Sciatic nerve (tissue), 2 donors: ENCODE measurements around the gene ORM1. TPM values are rescaled to one million over a fixed set of nuclear protein-coding genes. Genes with fewer than 3 reads are reported as not detected.

ENCODE experiments used
- ATAC-seq: fragments of 200-7000 bp; cut with Tn5 transposase; one replicate; pipeline ENCODE4 v1.9.1; 2020; ENCODE audit warnings: mild to moderate bottlenecking, moderate library complexity
- DNase-seq: peaks from one replicate; pipeline ENCODE4 v3.0.0-alpha.2; 2020; ENCODE audit warnings: low spot score
- intact Hi-C: fragments of 100-400 bp; cut with DNase I; formaldehyde crosslinking; loops from one replicate; pipeline ENCODE4 v1.14.2; 2022
- total RNA-seq: library from RNA; stranded (reverse); fragmentation: NEBNext Ultra II Directional; extraction: Animal tissue kit (Norgen Biotek cat#: 25700); gene quantifications from one replicate; pipeline ENCODE4 v1.2.1, GENCODE V29; 2021
- donor health status: DM: no; HTN: no; CAD: no.
- donor health status: DM: no; HTN: no; CAD: no.

ORM1 gene
- total RNA-seq, 1 donor from 2014 or later: 0.76 TPM

GRCh38 chr9:114370251-114370967 lies 47.5 kb downstream of the ORM1 start:
- DNase-seq (no peak), ATAC-seq (no peak)
- intact Hi-C loops: no loop called here

GRCh38 chr9:114370968-114371320 lies 48.0 kb downstream of the ORM1 start:
- ATAC-seq (no peak), DNase-seq (no peak)
- intact Hi-C loops: no loop called here

GRCh38 chr9:114371343-114371944 lies 48.5 kb downstream of the ORM1 start:
- DNase-seq: no peak
- ATAC-seq: no peak
- intact Hi-C loops: no loop called here

- ATAC-seq: peak; percentile 50
- DNase-seq: no peak
- intact Hi-C loops: no loop called here
Measured at GRCh38 chr9:114371973-114372917, 49.3 kb downstream of the ORM1 start.

- intact Hi-C loops: no loop called here
Measured at GRCh38 chr9:114372921-114373448, 50.1 kb downstream of the ORM1 start.

GRCh38 chr9:114373960-114374730 lies 51.2 kb downstream of the ORM1 start:
- intact Hi-C loops: no loop called here
- no peak for ATAC-seq

More at GRCh38 chr9:114372921-114373448, 50.1 kb downstream of the ORM1 start:
- DNase-seq (no peak), ATAC-seq (peak; percentile 75)

GRCh38 chr9:114374936-114375335 lies 52.0 kb downstream of the ORM1 start:
- DNase-seq: no peak
- ATAC-seq: no peak
- intact Hi-C loops: no loop called here

More at GRCh38 chr9:114373960-114374730, 51.2 kb downstream of the ORM1 start:
- no peak for DNase-seq

GRCh38 chr9:114375386-114376175 lies 52.7 kb downstream of the ORM1 start:
- ATAC-seq: no peak
- intact Hi-C loops: no loop called here
- DNase-seq: no peak

Other genes with a start within 250 kb of the ORM1 start
- gene AMBP, start 244.8 kb upstream of the ORM1 start, total RNA-seq: not detected
- gene KIF12, start 223.8 kb upstream of the ORM1 start, total RNA-seq: 0.22 TPM
- gene COL27A1, start 167.6 kb upstream of the ORM1 start, total RNA-seq: 42.4 TPM
- gene ORM2, start 6.8 kb downstream of the ORM1 start, total RNA-seq: not detected
- 29.0 TPM for gene AKNA, start 64.9 kb downstream of the ORM1 start, total RNA-seq
- 5.3 TPM for gene WHRN, start 182.4 kb downstream of the ORM1 start, total RNA-seq